ENCODE measurements around the gene PSMD12.
"Not testable (repeated sequence)": the region's sequence is repeated elsewhere in the genome, so short reads cannot be mapped to it uniquely, and the experiment has no call there.

- TF ChIP-seq CTCF, POLR2AphosphoS5, POLR2A, EP300 (IDR thresholded peaks at IDR 0.05): not testable (repeated sequence)
Measured at GRCh38 chr17:67408455-67408830, 42.1 kb upstream of the PSMD12 start.

Data from sigmoid colon (tissue), 4 donors.